Measurements from ENCODE around the gene CKLF. TPM values are rescaled to one million over a fixed set of nuclear protein-coding genes. Genes with fewer than 3 reads are reported as not detected.

The CKLF gene
- total and polyA plus RNA-seq, 2 experiments from 2014 or later: 16.6 to 25.6 TPM

DNA sequence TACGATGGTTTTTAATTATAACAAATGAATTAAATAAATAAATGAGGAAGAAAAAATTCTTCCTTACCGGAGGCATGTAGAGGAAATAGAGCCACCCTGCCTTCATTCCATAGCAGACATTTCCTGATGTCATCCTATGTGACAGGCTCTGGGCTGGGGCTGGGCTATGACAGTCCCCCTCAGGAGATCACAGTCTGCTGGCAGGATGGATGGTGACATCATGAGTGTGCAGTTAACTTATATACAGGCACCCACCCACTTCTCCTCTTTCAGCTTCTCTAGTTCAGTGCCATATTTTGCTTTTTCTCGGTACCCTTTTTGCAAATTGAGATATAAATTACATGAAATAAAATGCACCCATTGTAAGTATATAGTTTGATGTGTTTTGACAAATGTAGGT, 45.7 kb downstream of the CKLF start:
- H3K27me3 ChIP-seq: no peaks in the 10 kb centered on the region
- H3K9me3 ChIP-seq (ENCODE audit: low read depth): no peaks in the 10 kb centered on the region
- TF ChIP-seq, protein P1, sequence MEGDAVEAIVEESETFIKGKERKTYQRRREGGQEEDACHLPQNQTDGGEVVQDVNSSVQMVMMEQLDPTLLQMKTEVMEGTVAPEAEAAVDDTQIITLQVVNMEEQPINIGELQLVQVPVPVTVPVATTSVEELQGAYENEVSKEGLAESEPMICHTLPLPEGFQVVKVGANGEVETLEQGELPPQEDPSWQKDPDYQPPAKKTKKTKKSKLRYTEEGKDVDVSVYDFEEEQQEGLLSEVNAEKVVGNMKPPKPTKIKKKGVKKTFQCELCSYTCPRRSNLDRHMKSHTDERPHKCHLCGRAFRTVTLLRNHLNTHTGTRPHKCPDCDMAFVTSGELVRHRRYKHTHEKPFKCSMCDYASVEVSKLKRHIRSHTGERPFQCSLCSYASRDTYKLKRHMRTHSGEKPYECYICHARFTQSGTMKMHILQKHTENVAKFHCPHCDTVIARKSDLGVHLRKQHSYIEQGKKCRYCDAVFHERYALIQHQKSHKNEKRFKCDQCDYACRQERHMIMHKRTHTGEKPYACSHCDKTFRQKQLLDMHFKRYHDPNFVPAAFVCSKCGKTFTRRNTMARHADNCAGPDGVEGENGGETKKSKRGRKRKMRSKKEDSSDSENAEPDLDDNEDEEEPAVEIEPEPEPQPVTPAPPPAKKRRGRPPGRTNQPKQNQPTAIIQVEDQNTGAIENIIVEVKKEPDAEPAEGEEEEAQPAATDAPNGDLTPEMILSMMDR (IDR thresholded peaks at IDR 0.05; ENCODE audit: low read depth, low read length): no peak
- H3K36me3 ChIP-seq: no peaks in the 10 kb centered on the region
- no peaks in the 10 kb centered on the region for H3K4me1 ChIP-seq (ENCODE audit: low read depth)
- H3K27ac ChIP-seq: no peak overlapping the region
- DNase-seq (ENCODE audit: low read depth in 1 of 2, low spot score in 1 of 2): no peak
- no peak overlapping the region for H3K4me3 ChIP-seq

DNA sequence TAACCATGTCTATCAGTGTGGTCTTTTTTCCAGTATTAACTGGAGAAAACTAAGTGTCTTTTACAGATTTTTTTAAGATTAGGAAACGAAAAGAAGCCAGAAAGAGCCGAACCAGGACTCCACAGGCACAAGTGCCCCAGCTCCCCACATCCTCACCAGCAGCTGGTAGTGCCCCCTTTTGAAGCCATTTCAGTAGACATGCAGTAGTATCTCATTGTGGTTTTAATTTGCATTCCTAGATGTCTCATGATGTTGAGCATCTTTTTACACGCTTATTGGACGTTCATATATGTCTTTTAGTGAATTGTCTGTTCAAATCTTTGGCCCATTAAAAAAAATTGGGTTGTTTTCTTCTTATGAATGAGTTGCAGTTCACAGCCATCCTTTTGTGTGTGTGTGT, 47.4 kb downstream of the CKLF start:
- TF ChIP-seq, protein P1 (IDR thresholded peaks at IDR 0.05; ENCODE audit: low read depth, low read length): no peak
- Histone ChIP-seq H3K27me3 (no peaks in the 10 kb centered on the region), H3K27ac (no peak overlapping the region), H3K4me3 (no peak overlapping the region), H3K36me3 (no peaks in the 10 kb centered on the region), H3K9me3 (ENCODE audit: low read depth) (no peaks in the 10 kb centered on the region), H3K4me1 (ENCODE audit: low read depth) (peaks cover 7% of the 10 kb centered on the region)
- DNase-seq (ENCODE audit: low read depth in 1 of 2, low spot score in 1 of 2): no peak

DNA sequence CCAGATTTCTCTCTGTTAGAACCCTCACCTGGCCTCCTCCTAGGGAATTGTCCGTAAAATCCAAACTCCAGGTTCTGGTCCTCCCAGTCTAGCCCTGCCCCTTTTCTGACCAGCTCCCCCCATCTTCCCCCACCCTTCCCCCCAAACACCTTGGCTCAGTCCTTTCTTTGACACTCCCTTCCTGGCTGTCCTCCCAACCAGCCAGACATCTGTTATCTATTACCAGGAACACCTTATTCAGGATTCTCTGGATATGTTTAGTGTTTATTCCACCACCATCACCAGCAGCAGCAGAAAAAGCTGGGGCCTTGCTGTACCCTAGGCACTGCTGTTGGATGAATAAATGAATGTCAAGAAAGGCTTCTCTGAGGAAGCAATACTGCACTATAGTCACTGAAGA, 48.1 kb downstream of the CKLF start:
- H3K4me3 ChIP-seq: no peak overlapping the region
- H3K4me1 ChIP-seq (ENCODE audit: low read depth): peaks cover 7% of the 10 kb centered on the region
- no peak for DNase-seq (ENCODE audit: low read depth in 1 of 2, low spot score in 1 of 2)
- H3K27ac ChIP-seq: no peak overlapping the region
- TF ChIP-seq, protein P1 (IDR thresholded peaks at IDR 0.05; ENCODE audit: low read depth, low read length): no peak
- no peaks in the 10 kb centered on the region for H3K36me3 ChIP-seq
- H3K9me3 ChIP-seq (ENCODE audit: low read depth): no peaks in the 10 kb centered on the region
- no peaks in the 10 kb centered on the region for H3K27me3 ChIP-seq

DNA sequence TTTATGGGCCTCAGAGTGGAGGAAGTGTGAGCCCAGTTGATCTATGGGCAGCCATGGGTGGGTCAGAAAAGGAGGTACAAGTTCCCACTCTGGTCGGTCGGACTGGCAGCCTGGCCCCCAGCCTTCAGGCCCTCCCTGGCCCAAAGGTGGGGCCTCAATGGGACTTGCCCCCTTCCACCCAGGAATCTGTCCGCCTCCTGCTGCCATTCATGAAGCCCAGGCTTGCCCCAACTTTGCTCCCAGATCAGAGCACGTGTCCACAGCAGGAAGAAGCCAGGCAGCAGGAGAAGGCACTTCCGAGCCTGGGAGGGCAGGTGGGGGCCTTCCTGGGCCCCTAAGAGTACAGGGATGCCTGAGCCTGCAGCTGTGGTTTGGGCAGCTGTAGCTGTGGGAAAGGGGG, 49.1 kb downstream of the CKLF start:
- Histone ChIP-seq H3K4me1 (ENCODE audit: low read depth) (peaks cover 15% of the 10 kb centered on the region), H3K9me3 (ENCODE audit: low read depth) (no peaks in the 10 kb centered on the region), H3K36me3 (no peaks in the 10 kb centered on the region), H3K27ac (no peak overlapping the region), H3K4me3 (no peak overlapping the region), H3K27me3 (no peaks in the 10 kb centered on the region)
- TF ChIP-seq, protein P1 (IDR thresholded peaks at IDR 0.05; ENCODE audit: low read depth, low read length): no peak
- DNase-seq (ENCODE audit: low read depth in 1 of 2, low spot score in 1 of 2): no peak

DNA sequence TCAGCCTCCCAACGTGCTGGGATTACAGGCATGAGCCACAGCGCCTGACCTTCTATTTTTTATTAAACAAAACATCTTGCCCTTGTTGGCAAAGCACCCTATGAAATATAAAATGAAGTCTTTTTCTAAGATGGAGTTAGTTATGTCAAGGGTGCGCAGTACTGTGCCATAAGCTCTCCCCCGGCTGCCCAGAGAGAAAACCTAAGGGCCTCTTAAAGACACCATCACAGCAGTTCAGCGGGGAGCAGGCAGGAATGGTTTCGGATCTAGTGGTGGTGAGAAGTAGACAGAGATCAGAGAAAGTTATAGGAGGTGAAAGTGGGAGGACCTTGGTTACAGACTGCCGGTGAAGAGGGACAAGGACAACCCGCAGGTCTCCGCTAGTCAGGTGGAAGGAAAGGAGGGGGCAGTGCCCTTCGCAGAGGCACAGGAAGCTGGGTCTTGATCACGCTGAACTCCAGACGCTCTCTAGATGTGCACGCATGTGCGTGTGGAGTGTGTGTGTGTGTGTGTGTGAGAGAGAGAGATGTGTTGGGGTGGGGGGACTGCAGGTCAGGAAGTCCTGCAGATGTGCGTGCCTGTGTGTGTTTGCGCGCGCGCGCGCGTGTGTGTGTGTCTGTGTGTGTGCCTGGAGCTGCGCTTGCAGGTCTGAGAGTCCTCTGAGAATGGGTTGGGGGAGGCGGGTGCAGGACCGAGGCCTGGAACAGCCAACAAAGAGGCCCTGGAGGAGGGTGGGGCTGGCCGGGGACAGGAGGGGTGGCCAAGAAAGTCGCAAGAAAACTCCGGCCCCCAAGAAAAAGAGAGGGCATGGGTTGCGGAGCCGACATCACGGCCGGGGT, 51.4 kb downstream of the CKLF start:
- TF ChIP-seq, protein P1 (IDR thresholded peaks at IDR 0.05; ENCODE audit: low read depth, low read length): no peak
- Histone ChIP-seq H3K9me3 (ENCODE audit: low read depth) (no peaks in the 10 kb centered on the region), H3K4me1 (ENCODE audit: low read depth) (peaks cover 15% of the 10 kb centered on the region), H3K36me3 (no peaks in the 10 kb centered on the region), H3K4me3 (peak overlapping the region; percentile 79), H3K27me3 (no peaks in the 10 kb centered on the region), H3K27ac (peak overlapping the region; percentile 36)
- DNase-seq (ENCODE audit: low read depth in 1 of 2, low spot score in 1 of 2): peak; percentile 68 to 72
